Right lobe of liver (tissue), 6 donors: Measurements from ENCODE around the gene SPINK1. TPM values are rescaled to one million over a fixed set of nuclear protein-coding genes. Genes with fewer than 3 reads are reported as not detected.

Source experiments
- ATAC-seq, 4 donors: fragments of 200-7000 bp; cut with Tn5 transposase; one replicate each; pipeline ENCODE4 v1.9.1; 2020; ENCODE audit warnings: mild to moderate bottlenecking in 4 of 4, moderate library complexity in 4 of 4
- DNase-seq, 3 donors: peaks; one replicate each; pipeline ENCODE4 v3.0.0-alpha.2; 2020
- H3K27ac ChIP-seq, 3 donors: fragments of 200-600 bp; one replicate each; pipeline ENCODE4 v1.8.0; 2022
- H3K27me3 ChIP-seq, 2 donors: fragments of 200-600 bp; one replicate each; pipeline ENCODE4 v1.8.0; 2022
- H3K36me3 ChIP-seq, 4 donors: fragments of 200-600 bp; sonication (generic) in 1 of 4; one replicate each; pipeline versions ENCODE4 v1.5.1 to v1.8.0; 2017 to 2022; ENCODE audit warnings: control low read depth in 1 of 4
- H3K4me1 ChIP-seq, 4 donors: fragments of 200-600 bp; sonication (generic) in 1 of 4; one replicate each; pipeline versions ENCODE4 v1.5.1 to v1.8.0; 2017 to 2022; ENCODE audit warnings: control low read depth in 1 of 4
- H3K4me3 ChIP-seq, 3 donors: fragments of 200-600 bp; one replicate each; pipeline ENCODE4 v1.8.0; 2022
- H3K9me3 ChIP-seq, 4 donors: fragments of 200-600 bp; sonication (generic) in 1 of 4; one replicate each; pipeline versions ENCODE4 v1.5.1 to v1.8.0; 2017 to 2022; ENCODE audit warnings: control low read depth in 1 of 4
- POLR2A ChIP-seq: fragments of 450-650 bp; IDR thresholded peaks from one replicate; pipeline ENCODE4 v1.6.1; 2017; ENCODE audit warnings: antibody characterized with exemption, mild to moderate bottlenecking
- WGBS: methylation state at CpG from one replicate; pipeline ENCODE4 v1.1.6; 2018; ENCODE audit warnings: low coverage, low lambda C conversion rate; ENCODE audit not compliant: insufficient coverage; ENCODE audit errors: missing lambda C conversion rate; 5-methylcytosine and 5-hydroxymethylcytosine counted together
- intact Hi-C, 2 donors: fragments of 100-400 bp; cut with DNase I; formaldehyde crosslinking; loops; one replicate each; pipeline versions ENCODE4 v1.11.2 to v1.14.1; 2022
- total RNA-seq, 6 experiments: library from RNA; depleted of rRNA in 2 of 6; stranded (reverse); fragments of >200 nt in 2 of 6; fragmentation: NEBNext Ultra II Directional in 3 of 6; extraction: Animal tissue kit (Norgen Biotek cat#: 25700) in 3 of 6; gene quantifications; one replicate each; pipeline versions ENCODE4 v1.1.0 to v1.2.4, GENCODE V29; 2016 to 2023
- TF ChIP-seq, protein P1 (sequence below), 4 donors: fragments of 200-600 bp in 3 of 4; fragments of 450-650 bp in 1 of 4; IDR thresholded peaks; one replicate each; pipeline versions ENCODE4 v1.5.1 to v1.8.0; 2016 to 2022; ENCODE audit warnings: antibody characterized with exemption in 4 of 4, mild to moderate bottlenecking in 2 of 4
- donor health status: DM: no; HTN: yes; CAD: no.
- donor health status: DM: no; HTN: no; CAD: no.
- donor health status: DM: no; HTN: no; CAD: no.
- donor health status: DM: no; HTN: yes; CAD: no.
- donor health status: DM: no; HTN: yes; CAD: no.

SPINK1 gene
- total RNA-seq, 6 experiments from 2014 or later: 11.9 to 823 (median 161) TPM

GRCh38 chr5:147779694-147780093 lies 51.8 kb downstream of the SPINK1 start:
- H3K27me3 ChIP-seq: no peaks in the 10 kb centered on the region
- intact Hi-C loops: no loop called here
- ATAC-seq (no peak), DNase-seq (no peak)
- 76% methylated on average over 1 of the region's 1 CpG for WGBS
- TF ChIP-seq, protein P1, sequence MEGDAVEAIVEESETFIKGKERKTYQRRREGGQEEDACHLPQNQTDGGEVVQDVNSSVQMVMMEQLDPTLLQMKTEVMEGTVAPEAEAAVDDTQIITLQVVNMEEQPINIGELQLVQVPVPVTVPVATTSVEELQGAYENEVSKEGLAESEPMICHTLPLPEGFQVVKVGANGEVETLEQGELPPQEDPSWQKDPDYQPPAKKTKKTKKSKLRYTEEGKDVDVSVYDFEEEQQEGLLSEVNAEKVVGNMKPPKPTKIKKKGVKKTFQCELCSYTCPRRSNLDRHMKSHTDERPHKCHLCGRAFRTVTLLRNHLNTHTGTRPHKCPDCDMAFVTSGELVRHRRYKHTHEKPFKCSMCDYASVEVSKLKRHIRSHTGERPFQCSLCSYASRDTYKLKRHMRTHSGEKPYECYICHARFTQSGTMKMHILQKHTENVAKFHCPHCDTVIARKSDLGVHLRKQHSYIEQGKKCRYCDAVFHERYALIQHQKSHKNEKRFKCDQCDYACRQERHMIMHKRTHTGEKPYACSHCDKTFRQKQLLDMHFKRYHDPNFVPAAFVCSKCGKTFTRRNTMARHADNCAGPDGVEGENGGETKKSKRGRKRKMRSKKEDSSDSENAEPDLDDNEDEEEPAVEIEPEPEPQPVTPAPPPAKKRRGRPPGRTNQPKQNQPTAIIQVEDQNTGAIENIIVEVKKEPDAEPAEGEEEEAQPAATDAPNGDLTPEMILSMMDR (IDR thresholded peaks at IDR 0.05): no peak
- TF ChIP-seq POLR2A: no peak
- H3K4me1 ChIP-seq: no peaks in the 10 kb centered on the region
- no peak overlapping the region for H3K4me3 ChIP-seq
- H3K36me3 ChIP-seq: no peaks in the 10 kb centered on the region
- H3K27ac ChIP-seq: no peak overlapping the region
- no peaks in the 10 kb centered on the region for H3K9me3 ChIP-seq

GRCh38 chr5:147776989-147777388 lies 54.5 kb downstream of the SPINK1 start:
- Histone ChIP-seq H3K27me3 (no peaks in the 10 kb centered on the region), H3K4me3 (no peak overlapping the region), H3K4me1 (peaks cover 0 to 16% (median 0%) of the 10 kb centered on the region in 4 donors), H3K27ac (no peak overlapping the region), H3K9me3 (no peaks in the 10 kb centered on the region), H3K36me3 (no peaks in the 10 kb centered on the region)
- ATAC-seq (no peak), DNase-seq (no peak)
- intact Hi-C loops: no loop called here
- TF ChIP-seq, protein P1 (IDR thresholded peaks at IDR 0.05): no peak
- 78% methylated on average over 4 of the region's 4 CpGs for WGBS

Other genes with a start within 250 kb of the SPINK1 start
- under 1 TPM; 0.07 to 0.56 (median 0.31) TPM for gene JAKMIP2, start 48.9 kb downstream of the SPINK1 start, total RNA-seq
- gene SCGB3A2, start 47.0 kb upstream of the SPINK1 start, total RNA-seq: not detected
- gene C5orf46, start 74.9 kb upstream of the SPINK1 start, total RNA-seq: under 1 TPM in 1 of 6 experiments, not detected in 5; 0.84 TPM
- under 1 TPM in 2 of 6 experiments, not detected in 4; 0.10 to 0.26 TPM for gene SPINK5, start 232.3 kb upstream of the SPINK1 start, total RNA-seq